BJ (cell line): ENCODE results near the gene MFSD12. TPM values are rescaled to one million over a fixed set of nuclear protein-coding genes. Genes with fewer than 3 reads are reported as not detected.

Experiments used
- CTCF ChIA-PET: fragments of 350-600 bp; formaldehyde crosslinking; extraction: SDS; loops from one replicate; lab custom pipeline; 2021; ENCODE audit warnings: antibody characterized with exemption, inconsistent platforms; lab: Yijun Ruan, JAX
- POLR2A ChIA-PET: fragments of 300-600 bp; sonication (Branson Sonifier 250); formaldehyde crosslinking; extraction: SDS; loops from one replicate; lab custom pipeline; 2021; ENCODE audit warnings: antibody characterized with exemption; lab: Charles Lee
- DNase-seq: peaks from one replicate; pipeline ENCODE4 v3.0.0-alpha.2; 2011; ENCODE audit warnings: low read depth
- H3K27me3 ChIP-seq: 2 replicates; pipeline ENCODE4 v1.6.0; 2011; ENCODE audit warnings: low read length; ENCODE audit not compliant: control insufficient read depth, insufficient read depth
- H3K36me3 ChIP-seq: 2 replicates; pipeline ENCODE4 v1.5.1; 2011; ENCODE audit warnings: low read length; ENCODE audit not compliant: control insufficient read depth, insufficient read depth
- H3K4me3 ChIP-seq: 2 replicates; pipeline ENCODE4 v1.5.1; 2011; ENCODE audit warnings: low read depth, mild to moderate bottlenecking, control low read depth, low read length
- CTCF ChIP-seq: IDR thresholded peaks from 2 replicates; pipeline ENCODE4 v1.5.1; 2011; ENCODE audit warnings: low read depth, mild to moderate bottlenecking, control low read depth, inconsistent platforms, low read length, moderate library complexity; ENCODE audit not compliant: insufficient read depth
- polyA plus RNA-seq: library from polyadenylated mRNA; depleted of rRNA; stranded (reverse); fragments of >200 nt; gene quantifications from 2 replicates; pipeline ENCODE4 v1.2.3, GENCODE V29; 2011

The MFSD12 gene
- polyA plus RNA-seq, 1 experiment = 54.7 TPM

GRCh38 chr19:3544058-3544376, 13.4 kb downstream of the MFSD12 start:
- no peaks in the 10 kb centered on the region for H3K27me3 ChIP-seq
- CTCF ChIA-PET = interaction anchor here (0.5 to 5.5 kb wide), 6 partner anchors 12 to 217 kb away, joined by 3 to 57 read pairs (median 6); partner anchors contain the start of gene MFSD12
- no peak overlapping the region for H3K4me3 ChIP-seq
- POLR2A ChIA-PET = no interaction called here
- peaks cover 27% of the 10 kb centered on the region for H3K36me3 ChIP-seq
- DNase-seq = no peak
- no peak for TF ChIP-seq CTCF

GRCh38 chr19:3543150-3544057, 14.0 kb downstream of the MFSD12 start:
- no peak for TF ChIP-seq CTCF
- Histone ChIP-seq H3K4me3 (no peak overlapping the region), H3K27me3 (no peaks in the 10 kb centered on the region), H3K36me3 (peaks cover 29% of the 10 kb centered on the region)
- no peak for DNase-seq
- CTCF ChIA-PET = interaction anchor here (2.4 to 5.5 kb wide), 4 partner anchors 13 to 76 kb away, joined by 9 to 57 read pairs (median 17); partner anchors contain the start of gene MFSD12
- POLR2A ChIA-PET = no interaction called here

GRCh38 chr19:3539756-3540118, 17.6 kb downstream of the MFSD12 start:
- no peak for DNase-seq
- ChIA-PET POLR2A (interaction anchor here (0.6 kb wide), 1 partner anchor 241 kb away, joined by 6 read pairs; no protein-coding TSS in a partner anchor), CTCF (no interaction called here)
- Histone ChIP-seq H3K36me3 (peaks cover 27% of the 10 kb centered on the region), H3K27me3 (no peaks in the 10 kb centered on the region), H3K4me3 (no peak overlapping the region)
- TF ChIP-seq CTCF = no peak

- peaks cover 29% of the 10 kb centered on the region for H3K36me3 ChIP-seq
- no peaks in the 10 kb centered on the region for H3K27me3 ChIP-seq
- TF ChIP-seq CTCF = no peak
- no peak within 1 kb of the TSS for H3K4me3 ChIP-seq
- CTCF ChIA-PET = interaction anchor here (0.7 kb wide), 1 partner anchor 37 kb away, joined by 4 read pairs; no protein-coding TSS in a partner anchor
- DNase-seq = no peak
- POLR2A ChIA-PET = no interaction called here
These were observed 18.2 kb downstream of the MFSD12 start, which contains the start of gene TEKTIP1 for GRCh38 chr19:3538965-3539755. TEKTIP1 (plus strand) TSS chr19:3539174; CDS start chr19:3539178, 4 bp downstream.
